C4-2B (cell line): ENCODE results near the gene C14orf132.

Source experiments
- CTCF ChIP-seq: fragments of 450-650 bp; conservative IDR thresholded peaks from 2 replicates; pipeline ENCODE4 v1.5.1; 2017; ENCODE audit warnings: mild to moderate bottlenecking
- ZFX ChIP-seq: fragments of 450-650 bp; IDR thresholded peaks from 2 replicates; pipeline ENCODE4 v1.6.1; 2017

DNA sequence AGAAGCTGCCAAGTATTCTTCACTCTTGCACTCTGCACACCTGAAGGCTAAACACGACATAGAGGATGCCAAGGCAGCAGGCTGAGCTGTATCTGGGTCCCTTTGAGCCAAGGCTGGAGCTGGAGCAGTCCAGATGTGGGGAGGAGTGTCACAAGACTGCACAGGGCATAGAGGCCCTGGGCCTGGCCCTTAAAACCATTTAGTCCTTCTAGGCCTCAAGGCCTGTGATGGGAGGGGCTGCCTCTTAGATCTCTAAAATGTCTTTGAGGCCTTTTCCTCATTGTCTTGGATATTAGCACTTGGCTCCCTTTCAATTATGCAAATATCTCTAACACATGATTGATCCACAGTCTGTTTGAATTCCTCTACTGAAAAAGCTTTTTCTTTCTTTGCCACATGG, 28.0 kb upstream of the C14orf132 start:
- TF ChIP-seq CTCF (no peak), ZFX (no peak)
